Stimulated activated CD8-positive, alpha-beta memory T cell treated with anti-CD3 and anti-CD28 coated beads, Interleukin-4, amount 100 ng/mL, for 24 hours (primary cell): ENCODE data around the gene PEX6.
"Not testable (repeated sequence)": the region's sequence is repeated elsewhere in the genome, so short reads cannot be mapped to it uniquely, and the experiment has no call there.

Experiments used
- DNase-seq: peaks from one replicate; pipeline ENCODE4 v3.0.0-alpha.2; 2020; ENCODE audit warnings: low read depth

Gene PEX6

DNA sequence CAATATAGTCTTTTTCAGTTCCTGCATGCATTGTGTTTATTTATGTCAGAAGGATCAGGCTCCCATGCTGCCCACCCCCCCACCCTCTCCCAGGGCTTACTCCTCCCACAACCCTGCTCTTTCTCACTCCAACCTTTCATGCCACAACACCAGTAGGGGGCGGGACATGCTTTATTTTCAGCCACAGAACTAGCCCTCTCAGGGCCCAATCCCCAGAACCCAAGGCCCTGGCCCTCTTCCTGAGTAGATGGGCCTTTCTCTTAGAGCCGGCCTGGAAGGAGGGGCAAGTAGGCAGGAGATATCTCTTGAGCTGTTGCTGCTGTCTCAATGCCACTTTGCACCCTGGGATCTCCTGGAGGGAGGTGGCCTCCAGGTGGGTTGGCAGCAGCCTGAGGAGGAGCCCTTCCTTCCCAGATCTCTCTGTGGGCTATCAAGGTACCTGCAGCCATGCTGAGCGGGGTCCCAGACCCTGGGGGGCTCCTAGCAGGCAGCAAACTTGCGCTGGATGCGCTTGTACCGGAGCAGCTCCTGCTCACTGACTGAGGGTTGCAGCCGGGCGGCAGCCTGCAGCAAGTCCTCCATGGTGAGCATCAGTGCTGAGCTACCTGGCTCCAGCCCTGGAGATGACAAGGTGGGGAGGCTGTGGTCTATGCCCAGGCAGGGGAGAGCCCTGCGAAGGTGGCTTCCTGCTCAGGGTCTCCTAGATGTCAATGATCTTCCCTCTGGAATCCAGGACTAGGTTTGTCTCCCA is 15.0 kb downstream of the PEX6 start:
- no peak for DNase-seq

DNA sequence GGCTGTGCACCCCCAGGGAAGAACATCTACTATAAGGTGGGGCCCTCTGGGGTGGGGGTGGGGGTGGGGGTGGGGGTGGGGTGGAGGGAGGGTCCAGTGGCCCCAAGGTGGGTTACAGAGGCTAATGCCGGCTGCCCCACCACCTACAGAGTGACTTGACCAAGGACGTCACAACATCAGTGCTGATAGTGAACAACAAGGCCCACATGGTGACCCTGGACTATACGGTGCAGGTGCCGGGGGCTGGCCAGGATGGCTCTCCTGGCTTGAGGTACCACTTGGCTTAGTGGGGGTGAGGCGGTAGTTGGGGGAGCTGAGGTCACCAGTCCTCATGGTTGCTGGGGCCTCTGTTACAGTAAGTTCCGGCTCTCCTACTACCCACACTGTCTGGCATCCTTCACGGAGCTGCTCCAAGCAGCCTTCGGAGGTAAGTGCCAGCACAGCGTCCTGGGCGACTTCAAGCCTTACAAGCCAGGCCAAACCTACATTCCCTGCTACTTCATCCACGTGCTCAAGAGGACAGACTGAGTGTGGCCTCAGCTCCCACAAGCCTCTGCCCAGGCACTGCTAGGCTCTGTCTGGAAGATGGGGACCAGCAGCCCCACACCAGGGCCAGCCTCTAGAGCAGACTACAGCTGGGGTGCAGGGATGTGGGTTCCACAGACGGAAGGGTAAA is 15.7 kb downstream of the PEX6 start:
- no peak for DNase-seq

DNA sequence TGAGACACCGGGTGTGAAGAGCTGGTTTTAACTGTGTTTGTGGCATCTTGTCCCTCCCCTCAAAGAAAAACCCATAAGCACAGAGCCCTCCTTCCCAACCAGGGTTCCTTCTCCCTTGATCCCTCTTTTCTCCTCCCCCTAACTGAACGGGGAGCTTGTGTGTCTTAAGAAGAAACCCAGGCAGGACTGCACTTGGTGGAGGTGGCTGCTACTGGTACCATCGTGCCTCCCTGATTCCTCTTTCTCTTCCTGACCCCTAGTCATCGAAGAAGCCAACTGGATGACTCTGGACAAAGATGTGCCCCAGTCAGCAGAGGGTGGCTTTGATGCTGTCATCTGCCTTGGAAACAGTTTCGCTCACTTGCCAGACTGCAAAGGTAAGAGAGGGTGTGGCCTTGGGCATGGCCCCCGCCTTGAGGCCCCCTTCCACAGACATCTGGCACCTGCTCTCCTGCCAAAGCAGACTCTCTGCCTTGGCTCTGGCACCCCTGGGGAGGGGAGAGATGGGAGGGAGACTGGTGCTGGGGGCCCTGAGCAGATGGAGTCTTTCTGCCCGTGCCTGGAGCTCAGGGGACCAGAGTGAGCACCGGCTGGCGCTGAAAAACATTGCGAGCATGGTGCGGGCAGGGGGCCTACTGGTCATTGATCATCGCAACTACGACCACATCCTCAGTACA is 16.3 kb downstream of the PEX6 start:
- DNase-seq, result no peak

DNA sequence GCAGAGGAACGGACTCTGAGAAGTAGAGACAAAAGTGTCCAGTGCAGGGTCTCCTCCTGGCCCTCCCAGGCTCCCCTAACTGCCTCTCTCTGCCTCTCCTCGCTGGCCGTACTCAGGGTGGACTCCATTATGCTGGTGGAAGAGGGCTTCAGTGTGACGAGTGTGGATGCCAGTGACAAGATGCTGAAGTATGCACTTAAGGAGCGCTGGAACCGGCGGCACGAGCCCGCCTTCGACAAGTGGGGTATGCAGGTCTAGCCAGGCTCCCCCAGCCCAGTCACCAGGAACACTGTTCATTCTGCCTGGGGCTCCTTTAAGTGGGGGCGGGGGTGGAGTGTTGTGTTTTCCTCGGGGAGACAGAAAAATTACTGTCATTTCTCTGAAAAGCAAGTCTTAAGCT is 16.9 kb downstream of the PEX6 start:
- DNase-seq, result no peak

DNA sequence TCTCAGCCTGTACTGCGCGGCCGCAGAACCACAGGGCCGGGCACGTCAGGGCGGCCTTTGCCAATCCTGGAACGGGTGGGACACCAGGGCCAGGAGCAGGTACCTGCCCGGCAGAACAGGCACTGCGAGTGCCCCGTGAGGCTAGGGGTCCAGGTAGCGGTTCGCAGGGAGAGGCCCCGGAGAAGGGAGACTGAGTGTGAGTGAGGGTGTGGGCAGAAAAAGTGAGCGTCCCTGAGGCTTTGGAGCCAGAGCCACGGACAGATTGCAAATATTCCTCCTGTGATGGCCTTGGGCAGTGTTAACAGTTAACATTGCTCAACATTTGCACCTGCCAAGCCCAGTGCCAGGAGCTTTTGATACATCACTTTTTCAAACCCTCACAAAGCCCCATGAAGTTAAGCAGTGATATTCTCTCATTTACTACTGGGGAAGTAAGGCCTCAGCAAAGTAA is 17.9 kb downstream of the PEX6 start:
- no peak for DNase-seq

DNA sequence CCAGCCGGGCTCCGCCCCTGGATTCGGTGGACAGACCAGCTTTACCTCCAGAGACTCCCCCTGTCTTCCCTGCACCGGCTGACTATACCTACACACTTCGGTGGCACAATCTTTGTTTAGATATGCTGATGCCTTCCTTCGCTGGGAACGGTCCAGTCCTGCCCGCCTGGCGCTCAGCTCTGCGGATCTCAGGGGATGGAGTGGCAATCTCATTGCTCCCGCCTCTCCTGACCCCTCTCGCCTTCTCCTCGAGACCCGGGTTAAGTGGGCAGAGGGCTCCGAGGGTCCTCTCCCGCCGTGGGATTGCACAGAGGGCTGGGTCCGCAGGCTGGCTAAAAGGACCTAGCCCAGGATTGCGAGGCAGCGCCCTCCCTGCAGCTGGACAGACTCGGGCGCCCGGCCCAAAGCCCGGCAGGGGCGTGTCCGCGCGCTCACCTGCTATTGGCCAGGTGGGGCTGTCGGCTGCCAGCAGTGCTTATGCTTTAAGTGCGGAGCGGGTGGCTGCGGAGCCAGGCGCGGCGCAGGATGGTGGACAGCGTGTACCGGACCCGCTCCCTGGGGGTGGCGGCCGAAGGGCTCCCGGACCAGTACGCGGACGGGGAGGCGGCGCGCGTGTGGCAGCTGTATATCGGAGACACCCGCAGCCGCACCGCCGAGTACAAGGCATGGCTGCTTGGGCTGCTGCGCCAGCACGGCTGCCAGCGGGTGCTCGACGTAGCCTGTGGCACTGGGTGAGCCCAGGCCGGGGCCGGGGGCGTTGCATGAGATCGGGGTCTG is 18.6 kb downstream of the PEX6 start, which contains the start of gene GNMT:
GNMT (plus strand) TSS at position 512 of the 777 bp plus-strand sequence; CDS start at position 526, 14 bp downstream.
- DNase-seq, result no peak

DNA sequence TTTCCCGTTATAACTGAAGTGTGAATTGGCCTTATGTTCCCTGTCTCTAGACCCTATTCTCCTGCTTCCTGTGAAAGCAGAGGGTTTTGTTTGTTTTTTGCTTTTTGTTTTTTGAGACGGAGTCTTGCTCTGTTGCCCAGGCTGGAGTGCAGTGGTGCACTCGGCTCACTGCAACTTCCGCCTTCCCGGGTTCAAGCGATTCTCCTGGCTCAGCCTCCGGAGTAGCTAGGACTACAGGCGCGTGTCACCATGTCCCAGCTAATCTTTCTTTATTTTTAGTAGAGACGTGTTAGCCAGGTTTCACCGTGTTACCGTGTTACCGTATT is 19.1 kb downstream of the PEX6 start:
- DNase-seq, result no peak

DNA sequence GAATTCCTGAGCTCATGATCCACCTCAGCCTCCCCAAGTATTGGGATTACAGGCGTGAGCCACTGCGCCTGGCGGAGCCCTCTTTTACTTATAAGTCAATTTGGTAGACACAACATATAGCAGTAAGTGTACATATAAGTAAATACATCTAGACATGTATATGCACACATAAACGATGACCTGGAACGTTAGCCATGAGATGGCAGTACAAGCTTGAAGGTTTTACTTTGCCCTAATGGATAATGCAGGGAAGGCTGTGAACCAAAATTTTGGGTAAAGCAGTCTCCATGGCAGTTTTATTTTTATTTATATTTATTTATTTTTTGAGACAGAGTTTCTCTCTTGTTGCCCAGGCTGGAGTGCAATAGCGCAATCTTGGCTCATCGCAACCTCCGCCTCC is 20.9 kb downstream of the PEX6 start:
- DNase-seq, result no peak

DNA sequence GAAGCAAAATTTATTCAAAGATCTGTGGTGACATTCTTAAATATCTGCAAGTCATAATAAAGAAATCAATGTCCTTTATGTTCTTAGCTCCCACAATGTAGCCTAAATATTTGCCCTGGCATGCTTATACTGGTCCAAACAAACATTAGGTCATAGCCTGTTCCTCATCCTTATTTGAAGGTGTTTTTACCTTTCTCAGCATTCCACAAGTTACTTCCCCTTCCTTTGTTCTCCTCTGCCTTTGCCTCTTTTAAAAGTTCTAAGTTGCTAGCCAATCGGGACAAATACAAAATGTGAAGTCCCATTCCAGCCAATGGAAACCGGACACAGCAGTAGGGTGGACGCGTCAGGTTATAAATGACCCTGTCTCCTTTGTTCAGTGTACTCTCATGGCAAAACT is 24.6 kb downstream of the PEX6 start:
- DNase-seq, result not testable (repeated sequence)

DNA sequence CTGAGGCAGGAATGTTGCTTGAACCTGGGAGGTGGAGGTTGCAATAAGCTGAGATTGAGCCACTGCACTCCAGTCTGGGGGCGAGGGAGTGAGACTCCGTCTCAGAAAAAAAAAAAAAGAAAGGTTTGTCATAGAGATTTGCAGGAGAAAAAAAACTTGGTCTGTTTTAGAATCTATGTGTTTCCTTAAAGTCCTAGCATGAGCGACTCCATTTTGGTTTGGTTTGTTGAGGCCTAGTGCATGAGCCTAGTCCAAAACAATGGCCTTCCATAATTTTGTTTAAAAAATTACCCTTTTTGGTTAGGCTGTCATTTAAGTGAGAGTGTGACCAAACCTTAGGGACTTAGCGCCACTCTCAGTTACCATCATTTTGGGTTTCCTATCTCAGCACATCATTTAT is 26.6 kb downstream of the PEX6 start:
- DNase-seq, result no peak

DNA sequence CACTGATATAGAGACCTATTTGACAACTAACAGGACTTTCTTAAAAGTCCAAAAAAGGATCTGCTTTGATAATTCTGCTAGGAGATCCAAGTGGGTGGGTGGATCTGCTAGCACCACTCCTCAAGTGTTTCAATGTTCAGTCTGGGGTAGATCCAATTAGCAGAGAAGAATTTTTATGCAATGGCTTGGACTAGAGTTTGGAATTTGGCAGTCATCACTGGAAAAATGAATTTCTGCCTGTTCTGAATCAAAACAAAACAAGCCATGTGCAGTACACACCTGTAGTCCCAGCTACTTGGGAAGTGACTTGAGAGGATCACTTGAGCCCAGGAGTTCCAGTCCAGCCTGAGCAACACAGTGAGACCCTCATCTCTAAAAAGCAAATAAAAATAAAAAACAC is 31.0 kb downstream of the PEX6 start:
- DNase-seq, result no peak

DNA sequence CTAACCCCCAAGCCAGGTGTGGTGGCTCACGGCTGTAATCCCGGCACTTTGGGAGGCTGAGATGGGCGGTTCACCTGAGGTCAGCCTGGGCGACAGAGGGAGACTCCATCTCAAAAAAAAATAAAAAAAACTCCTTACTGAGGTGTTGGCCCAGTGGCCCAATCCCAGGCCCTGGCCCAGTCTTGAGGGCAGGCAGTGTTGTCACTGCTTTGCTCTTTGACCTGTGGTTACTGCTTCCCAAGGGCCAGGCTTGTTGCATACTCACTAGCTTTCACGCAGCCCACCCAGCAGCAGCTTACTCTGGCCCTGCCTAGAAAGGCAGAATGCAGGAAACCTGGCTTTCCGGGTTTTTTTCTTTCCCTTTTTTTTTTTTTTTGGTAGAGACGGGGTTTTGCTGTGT is 36.5 kb downstream of the PEX6 start:
- no peak for DNase-seq

DNA sequence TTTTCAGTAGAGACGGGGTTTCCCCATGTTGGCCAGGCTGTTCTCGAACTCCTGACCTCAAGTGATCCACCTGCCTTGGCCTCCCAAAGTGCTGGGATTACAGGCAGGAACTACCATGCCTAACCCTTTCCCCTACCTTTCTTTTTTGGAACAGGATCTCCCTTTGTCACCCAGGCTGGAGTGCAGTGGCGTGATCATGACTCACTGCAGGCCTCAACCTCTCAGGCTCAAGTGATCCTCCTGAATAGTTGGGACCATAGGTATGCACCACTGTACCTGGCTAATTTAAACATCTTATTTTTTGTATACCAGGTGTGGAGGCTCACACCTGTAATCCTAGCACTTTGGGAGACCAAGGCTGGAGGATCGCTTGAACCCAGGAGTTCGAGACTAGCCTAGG is 37.6 kb downstream of the PEX6 start:
- DNase-seq, result not testable (repeated sequence)

DNA sequence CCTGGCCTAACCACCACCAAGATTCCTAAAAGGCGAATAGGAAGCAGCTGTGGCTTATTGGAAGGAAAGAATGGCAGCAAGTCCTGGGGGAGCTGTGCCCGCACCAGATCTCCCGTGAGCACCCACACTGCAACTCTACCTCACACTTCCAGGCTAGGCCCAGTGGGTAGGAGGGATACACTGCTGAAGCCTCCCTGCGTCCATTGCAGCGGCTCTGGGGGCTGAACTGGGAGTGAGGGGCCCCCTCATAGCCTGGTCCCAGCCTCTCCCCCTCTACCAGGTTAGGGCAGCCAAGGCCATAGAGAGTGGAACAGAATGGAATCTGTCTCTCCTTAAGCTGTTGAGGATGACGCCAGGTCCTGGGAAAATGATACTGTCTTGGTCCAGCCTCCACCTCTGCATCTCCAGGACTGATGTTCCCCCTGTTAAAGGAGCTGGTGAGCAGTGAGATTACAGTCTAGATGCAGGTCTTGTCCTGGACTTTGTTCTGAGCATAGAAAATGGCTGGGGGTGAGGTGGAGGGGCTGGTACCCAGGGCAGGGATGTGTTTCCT is 38.4 kb downstream of the PEX6 start:
- DNase-seq, result no peak

DNA sequence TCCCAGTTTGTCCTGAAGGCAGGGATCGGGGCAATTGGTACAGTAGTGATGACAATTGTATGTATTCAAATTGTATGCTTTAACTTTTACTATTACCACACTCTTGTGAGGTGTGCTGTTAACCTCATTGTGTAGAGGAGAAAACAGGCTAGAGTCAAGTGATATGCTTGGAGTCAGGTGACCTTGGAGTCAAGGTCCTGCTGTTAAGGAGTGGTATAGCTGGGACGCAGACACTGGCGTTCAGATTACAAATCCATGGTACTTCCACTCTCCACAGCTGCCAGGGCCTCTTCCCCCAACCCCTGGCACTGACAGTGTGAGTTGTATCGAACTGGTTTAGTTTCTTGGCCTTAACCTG is 39.2 kb downstream of the PEX6 start:
- DNase-seq, result no peak

DNA sequence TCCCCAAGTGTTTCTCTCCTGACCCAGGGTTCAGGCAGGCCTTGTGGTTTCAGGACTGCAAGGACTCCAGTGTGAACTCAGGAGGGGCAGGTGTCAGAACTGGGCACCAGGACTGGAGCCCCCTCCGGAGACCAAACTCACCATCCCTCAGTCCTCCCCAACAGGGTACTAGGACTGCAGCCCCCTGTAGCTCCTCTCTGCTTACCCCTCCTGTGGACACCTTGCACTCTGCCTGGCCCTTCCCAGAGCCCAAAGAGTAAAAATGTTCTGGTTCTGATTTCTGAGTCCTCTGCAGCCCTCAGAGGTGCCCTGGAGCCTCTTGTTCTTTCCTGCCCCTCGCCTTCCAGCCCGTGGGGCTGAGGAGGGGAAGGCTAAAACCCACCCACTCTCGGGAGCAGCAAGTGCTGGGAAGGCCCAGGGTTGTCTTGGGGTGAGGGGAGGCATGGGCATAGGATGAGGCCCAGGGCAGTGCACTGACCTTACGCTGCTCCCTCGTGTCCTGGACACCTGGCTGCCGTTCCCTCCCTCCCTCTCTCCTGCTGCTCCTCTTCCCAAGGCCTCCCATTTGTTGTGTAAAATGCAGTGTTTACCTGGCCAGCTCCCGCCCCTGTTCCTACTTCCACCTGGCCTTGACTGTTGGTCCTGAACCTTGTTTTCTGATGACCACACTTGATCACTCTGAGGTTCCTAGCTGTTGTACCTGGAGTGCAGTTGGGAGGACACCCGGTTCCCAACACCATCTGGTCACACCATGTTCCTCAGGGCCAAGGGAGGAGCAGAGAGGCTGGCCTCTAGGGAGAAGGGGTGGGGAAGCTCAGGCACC is 39.8 kb downstream of the PEX6 start:
- no peak for DNase-seq

DNA sequence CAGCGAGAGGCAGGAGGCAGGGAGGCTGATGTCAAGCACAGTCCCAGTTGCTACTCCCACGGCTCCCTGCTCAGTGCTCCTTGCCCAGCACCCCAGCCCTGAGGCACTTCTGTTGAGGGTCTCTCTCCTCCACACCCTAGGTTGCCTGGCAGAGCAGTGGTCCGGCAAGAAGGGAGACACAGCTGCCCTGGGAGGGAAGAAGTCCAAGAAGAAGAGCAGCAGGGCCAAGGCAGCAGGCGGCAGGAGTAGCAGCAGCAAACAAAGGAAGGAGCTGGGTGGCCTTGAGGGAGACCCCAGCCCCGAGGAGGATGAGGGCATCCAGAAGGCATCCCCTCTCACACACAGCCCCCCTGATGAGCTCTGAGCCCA is 40.6 kb downstream of the PEX6 start:
- no peak for DNase-seq

DNA sequence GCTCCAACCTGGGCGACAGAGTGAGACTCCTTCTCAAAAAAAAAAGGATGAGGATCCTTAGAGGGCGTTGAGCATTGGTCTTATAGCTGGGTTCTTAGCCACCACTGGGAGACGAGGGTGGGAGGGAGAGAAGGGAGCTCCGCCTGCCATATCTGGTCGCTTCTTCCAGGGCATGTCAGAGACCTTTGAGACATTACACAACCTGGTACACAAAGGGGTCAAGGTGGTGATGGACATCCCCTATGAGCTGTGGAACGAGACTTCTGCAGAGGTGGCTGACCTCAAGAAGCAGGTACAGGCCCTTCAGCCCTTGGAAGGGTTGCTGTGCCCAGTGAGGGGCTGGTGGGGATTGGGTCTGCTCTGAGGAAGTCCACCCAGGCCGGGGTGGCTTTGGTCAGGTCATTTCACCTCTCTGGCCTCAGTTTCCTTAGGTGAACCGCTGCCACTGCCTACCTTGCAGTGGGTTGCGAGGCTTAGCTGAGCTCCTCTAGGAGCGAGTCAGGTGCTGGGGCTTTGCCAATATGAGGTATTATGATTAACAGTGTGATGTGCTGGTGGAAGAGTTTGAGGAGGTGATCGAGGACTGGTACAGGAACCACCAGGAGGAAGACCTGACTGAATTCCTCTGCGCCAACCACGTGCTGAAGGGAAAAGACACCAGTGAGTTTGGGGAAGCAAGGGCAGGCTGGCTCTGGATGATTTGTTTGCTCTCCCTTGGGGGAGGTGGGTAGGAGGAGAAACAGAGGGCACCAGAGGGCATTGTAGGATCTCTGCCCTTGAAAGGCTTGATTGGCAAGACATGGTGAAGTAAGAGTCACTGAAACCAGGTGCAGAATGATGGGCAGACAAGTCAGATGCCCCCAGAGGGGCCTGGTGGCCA is 41.2 kb downstream of the PEX6 start:
- DNase-seq, result no peak

DNA sequence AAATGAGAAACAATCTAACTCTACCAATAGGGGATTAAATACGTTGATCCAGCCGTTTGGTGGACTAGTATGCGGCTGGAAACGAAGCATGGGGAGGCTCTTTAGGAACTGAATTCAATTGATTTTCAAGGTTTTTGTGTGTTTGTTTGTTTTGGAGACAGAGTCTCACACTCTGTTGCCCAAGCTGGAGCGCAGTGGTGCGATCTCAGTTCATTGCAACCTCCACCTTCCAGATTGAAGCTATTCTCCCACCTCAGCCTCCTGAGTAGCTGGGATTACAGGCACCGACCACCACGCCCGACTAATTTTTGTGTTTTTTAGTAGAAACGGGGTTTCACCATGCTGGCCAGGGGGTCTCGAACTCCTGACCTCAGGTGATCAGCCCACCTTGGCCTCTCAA is 42.6 kb downstream of the PEX6 start:
- no peak for DNase-seq

DNA sequence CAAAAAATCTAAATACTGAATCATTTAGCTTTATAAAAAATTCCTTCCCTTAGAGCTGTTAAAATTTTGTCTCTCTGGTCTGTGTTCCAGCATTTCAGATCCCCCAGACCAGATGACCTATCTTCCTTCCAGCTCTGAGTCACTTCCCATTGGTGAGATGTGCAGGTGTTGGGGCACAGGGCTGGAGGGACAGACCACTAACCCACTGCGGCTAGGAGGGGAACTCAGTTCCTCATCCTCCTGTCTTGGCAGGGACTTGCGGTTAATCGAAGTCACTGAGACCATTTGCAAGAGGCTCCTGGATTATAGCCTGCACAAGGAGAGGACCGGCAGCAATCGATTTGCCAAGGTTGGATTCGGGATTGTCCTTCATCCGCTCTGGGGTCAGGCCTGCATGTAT is 43.7 kb downstream of the PEX6 start:
- no peak for DNase-seq
